Activated CD8-positive, alpha-beta memory T cell treated with anti-CD3 and anti-CD28 coated beads for 48 hours (primary cell): ENCODE data around the gene TAF11L13.
"Not testable (repeated sequence)": the region's sequence is repeated elsewhere in the genome, so short reads cannot be mapped to it uniquely, and the experiment has no call there.

Experiments used
- DNase-seq, 3 experiments: peaks; one replicate each; pipeline ENCODE4 v3.0.0-alpha.2; 2020; ENCODE audit warnings: low read depth in 2 of 3, low spot score in 2 of 3

Gene TAF11L13

GRCh38 chr5:17631788-17632187, at the start of gene TAF11L13:
TAF11L13 (plus strand) TSS chr5:17632088.
- not testable (repeated sequence) for DNase-seq

GRCh38 chr5:17585658-17586057, 46.2 kb upstream of the TAF11L13 start, which contains the start of gene TAF11L7:
TAF11L7 (minus strand) TSS chr5:17585758.
- not testable (repeated sequence) for DNase-seq

GRCh38 chr5:17590860-17591259, 41.0 kb upstream of the TAF11L13 start, which contains the start of gene TAF11L8:
TAF11L8 (minus strand) TSS chr5:17590960.
- not testable (repeated sequence) for DNase-seq

DNA sequence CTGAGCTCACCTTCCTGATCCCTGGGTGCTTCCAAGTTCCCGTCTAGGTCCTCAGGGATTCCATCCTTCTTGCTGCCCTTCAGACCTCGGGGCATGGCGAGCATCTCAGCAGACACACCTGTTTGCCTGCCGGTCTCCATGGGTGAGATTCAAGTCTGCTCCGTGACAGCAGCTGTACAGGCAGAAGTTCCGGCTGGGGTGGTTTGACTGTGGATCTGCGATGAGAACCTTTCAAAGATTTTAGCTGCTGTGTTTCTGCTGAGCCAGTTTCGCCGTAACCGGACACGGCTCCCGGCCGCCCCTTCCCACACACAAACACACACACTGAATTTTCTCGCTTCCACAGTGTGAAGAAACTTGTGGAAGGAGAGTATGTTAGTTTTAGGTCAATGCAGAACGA, 37.6 kb upstream of the TAF11L13 start, which contains the start of gene TAF11L9:
TSS of gene TAF11L9 (minus strand) at position 140 of the 400 bp plus-strand sequence.
- DNase-seq = not testable (repeated sequence)

DNA sequence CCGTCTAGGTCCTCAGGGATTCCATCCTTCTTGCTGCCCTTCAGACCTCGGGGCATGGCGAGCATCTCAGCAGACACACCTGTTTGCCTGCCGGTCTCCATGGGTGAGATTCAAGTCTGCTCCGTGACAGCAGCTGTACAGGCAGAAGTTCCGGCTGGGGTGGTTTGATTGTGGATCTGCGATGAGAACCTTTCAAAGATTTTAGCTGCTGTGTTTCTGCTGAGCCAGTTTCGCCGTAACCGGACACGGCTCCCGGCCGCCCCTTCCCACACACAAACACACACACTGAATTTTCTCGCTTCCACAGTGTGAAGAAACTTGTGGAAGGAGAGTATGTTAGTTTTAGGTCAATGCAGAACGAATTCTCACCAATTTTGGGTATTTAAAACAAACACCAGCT, 34.2 kb upstream of the TAF11L13 start, which contains the start of gene TAF11L10:
TSS of gene TAF11L10 (minus strand) at position 101 of the 400 bp plus-strand sequence.
- DNase-seq = not testable (repeated sequence)

GRCh38 chr5:17603880-17604279, 28.0 kb upstream of the TAF11L13 start, which contains the start of gene TAF11L11:
TAF11L11 (plus strand) TSS chr5:17604183.
- not testable (repeated sequence) for DNase-seq

GRCh38 chr5:17604951-17605350, 26.9 kb upstream of the TAF11L13 start:
- DNase-seq = no peak

DNA sequence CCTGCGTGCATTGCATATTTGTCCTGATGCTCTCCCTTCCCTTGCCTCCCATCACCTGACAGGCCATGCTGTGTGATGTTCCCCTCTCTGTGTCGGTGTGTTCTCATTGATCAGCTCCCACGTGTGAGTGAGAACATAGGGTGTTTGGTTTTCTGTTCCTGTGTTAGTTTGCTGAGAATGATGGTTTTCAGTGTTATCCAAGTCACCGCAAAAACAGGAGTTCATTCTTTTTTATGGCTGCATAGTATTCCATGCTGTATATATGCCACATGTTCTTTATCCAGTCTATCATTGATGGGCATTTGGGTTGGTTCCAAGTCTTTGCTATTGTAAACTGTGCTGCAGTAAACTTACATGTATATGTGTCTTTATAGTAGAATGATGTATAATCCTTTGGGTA, 24.4 kb upstream of the TAF11L13 start:
- not testable (repeated sequence) for DNase-seq

- not testable (repeated sequence) for DNase-seq
Observed at GRCh38 chr5:17610092-17610491, 21.8 kb upstream of the TAF11L13 start, which contains the start of gene TAF11L12. TAF11L12 (plus strand) TSS chr5:17610392.

DNA sequence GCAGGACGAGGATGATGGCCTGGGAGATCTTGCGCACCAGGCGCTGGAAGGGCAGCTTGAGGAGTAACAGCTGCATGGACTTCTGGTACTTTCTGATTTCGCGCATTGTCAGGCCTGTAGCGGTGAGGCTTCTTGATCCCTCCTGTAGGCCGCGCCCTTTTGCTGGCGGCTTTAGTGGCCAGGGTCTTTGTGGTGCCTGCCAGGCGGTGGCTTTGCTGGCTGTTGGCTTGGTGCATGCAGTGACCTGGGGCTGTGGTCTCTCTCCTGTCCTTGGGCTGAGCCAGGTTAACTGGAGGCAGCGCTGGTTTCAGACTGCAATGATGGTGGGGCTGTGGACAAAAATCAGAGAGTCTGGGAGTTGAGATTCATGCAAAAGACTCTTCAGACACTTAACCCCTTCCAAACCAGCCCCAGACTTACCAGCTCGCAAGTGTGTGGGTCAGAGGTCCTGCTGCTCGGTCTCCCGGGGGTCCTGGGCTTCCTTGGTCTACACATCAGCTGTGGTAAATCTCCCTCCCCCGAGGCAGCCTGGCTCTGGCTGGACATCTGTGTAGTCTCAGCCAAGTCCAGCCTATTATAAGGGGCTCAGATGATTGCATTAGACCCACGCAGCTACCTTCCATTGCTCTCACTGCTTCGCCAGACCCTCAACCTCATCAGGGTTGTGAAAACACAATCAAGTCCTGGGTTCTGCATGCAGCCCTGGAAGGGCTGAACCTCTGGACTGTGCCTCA, 16.8 kb upstream of the TAF11L13 start:
- no peak for DNase-seq

DNA sequence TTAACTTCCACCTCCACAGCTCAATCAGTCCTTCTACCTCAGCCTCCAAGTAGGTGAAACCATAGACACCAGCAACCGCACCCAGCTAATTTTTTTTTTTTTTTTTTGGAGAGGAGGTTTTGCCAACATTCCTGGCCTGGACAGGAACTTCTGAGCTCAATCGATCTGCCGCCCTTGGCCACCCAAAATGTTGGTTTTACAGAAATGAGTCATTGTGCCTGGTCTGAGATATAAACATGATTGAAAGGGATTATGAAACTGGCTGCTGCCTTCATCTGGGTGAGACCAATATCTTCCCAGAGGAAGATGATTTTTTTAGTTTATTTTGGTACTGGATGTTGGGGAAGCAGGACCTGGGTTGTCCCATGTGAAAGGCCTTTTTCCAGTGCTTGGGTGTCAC, 12.5 kb upstream of the TAF11L13 start:
- DNase-seq = no peak

GRCh38 chr5:17620627-17621026, 11.3 kb upstream of the TAF11L13 start:
- DNase-seq = no peak

DNA sequence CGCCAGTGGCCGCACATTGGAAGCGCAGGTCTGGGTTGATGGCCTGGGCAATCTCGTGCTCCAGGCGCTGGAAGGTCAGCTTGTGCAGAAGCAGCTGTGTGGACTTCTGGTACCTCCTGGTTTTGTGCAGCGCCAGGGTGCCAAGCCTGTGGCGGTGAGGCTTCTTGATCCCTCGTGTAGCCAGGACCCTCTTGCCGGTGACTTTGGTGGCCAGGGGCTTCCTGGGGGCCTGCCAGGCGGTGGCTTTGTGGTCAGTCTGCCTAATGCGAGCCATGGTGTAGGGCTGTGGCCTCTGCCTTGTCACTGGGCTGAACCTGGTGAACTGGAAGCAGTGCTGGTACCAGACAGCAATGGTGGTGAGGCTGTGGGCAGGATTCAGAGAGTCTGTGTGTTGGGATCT, 6.2 kb upstream of the TAF11L13 start:
- DNase-seq = no peak

- DNase-seq = no peak
Observed at GRCh38 chr5:17634160-17634559, 2.3 kb downstream of the TAF11L13 start, which contains the start of gene TAF11L14. TAF11L14 (plus strand) TSS chr5:17634460.

GRCh38 chr5:17649232-17649631, 17.3 kb downstream of the TAF11L13 start:
- DNase-seq = not testable (repeated sequence)

GRCh38 chr5:17655201-17655759, 23.4 kb downstream of the TAF11L13 start:
- DNase-seq = not testable (repeated sequence)

GRCh38 chr5:17655921-17656320, 24.0 kb downstream of the TAF11L13 start:
- no peak for DNase-seq

DNA sequence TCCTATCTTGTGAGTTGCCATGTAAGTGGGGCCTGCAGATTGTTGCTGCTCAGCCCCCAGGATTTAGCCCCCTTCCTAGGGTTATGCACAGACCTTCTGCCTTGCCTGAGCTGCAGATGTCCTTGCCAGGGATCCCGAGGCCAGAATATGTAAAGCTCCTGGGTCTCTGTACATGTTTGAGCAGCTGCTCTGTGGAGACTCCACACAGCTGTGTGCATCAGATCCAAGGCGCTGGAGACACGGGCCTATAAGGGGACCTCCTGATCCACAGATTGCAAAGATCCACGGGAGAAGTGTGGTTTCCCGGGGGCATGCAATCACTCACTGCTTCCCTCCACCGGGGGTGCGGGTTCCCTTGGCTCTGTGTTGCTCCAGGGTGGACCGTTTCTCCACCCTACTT, 31.3 kb downstream of the TAF11L13 start:
- no peak for DNase-seq

- no peak for DNase-seq
Observed at GRCh38 chr5:17665836-17666235, 33.9 kb downstream of the TAF11L13 start.

DNA sequence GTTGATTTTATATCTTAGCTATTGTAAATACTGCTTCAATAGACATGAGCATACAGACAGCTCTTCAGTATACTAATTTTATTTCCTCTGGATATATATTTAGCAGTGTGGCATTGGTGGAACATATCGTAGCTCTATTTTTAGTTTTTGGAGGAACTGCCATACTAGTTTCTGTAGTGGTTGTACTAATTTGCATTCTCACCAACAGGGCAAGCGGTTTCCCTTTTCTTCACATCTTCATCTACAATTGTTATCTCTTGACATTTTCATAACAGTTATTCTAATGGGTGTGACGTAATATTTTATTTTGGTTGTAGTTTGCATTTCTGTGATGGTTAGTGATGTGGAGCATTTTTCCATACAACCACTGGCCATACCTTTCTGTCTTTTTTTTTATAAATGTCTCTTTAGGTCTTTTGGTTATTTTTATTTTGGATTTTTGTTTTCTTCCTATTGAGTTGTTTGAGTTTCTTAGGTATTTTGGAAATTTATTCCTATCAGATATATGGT, 34.9 kb downstream of the TAF11L13 start:
- DNase-seq = no peak

DNA sequence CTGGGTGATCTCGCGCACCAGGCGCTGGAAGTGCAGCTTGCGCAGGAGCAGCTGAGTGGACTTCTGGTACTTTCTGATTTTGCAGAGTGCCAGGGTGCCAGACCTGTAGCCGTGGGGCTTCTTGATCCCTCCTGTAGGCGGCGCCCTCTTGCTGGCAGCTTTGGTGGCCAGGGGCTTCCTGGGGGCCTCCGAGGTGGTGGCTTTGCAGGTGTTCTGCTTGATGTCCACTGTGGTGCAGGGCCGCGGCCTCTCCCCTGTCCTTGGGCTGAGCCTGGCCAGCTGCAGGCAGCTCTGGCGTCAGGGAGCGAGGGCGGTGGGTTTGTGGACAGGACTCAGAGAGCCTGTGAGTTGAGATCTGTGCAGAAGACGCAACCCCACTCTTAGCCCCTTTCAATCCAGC, 38.5 kb downstream of the TAF11L13 start:
- no peak for DNase-seq

DNA sequence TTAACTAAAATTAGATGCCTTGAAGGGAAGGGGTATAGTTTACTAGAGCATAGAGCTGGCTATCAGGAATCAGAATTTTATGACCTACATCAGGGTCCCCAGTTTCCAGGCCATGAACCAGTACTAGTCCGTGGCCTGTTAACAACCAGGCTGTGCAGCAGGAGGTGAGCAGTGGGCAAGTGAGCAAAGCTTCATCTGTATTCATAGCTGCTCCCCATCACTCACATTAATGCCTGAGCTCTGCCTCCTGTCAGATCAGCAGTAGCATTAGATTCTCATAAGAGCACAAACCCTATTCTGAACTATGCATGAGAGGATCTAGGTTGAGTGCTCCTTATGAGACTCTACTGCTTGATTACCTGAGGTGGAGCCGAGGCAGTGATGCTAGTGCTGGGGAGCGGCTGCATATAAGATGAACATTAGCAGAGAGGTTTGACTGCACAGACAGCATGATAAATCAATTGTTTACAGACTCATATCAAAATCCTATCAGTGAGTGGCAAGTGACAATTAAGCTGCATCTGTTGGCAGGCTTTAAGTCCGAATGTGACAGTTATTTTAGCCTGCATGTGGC, 47.0 kb downstream of the TAF11L13 start:
- DNase-seq = no peak
